GM13976 (cell line): ENCODE data around the gene RPL3.

Experiments
- DNase-seq: peaks from one replicate; pipeline ENCODE4 v3.0.0; 2012; ENCODE audit warnings: low spot score
- CTCF ChIP-seq: IDR thresholded peaks from 2 replicates; pipeline ENCODE4 v1.5.1; 2012; ENCODE audit warnings: borderline replicate concordance, mild to moderate bottlenecking; ENCODE audit not compliant: insufficient read depth; ENCODE audit errors: extremely low read depth, missing control alignments, control extremely low read depth
- in situ Hi-C: fragments of 300-500 bp; cut with MboI; formaldehyde crosslinking; loops from one replicate; pipeline ENCODE4 v1.12.0; 2022; ENCODE audit warnings: low sequenced_read_pairs, mixed read lengths, inconsistent platforms; ENCODE audit not compliant: unreplicated experiment

The RPL3 gene

GRCh38 chr22:39293766-39294368 lies 25.6 kb downstream of the RPL3 start:
- no peak for TF ChIP-seq CTCF
- in situ Hi-C loops = no loop called here
- DNase-seq = no peak

- no peak for TF ChIP-seq CTCF
- DNase-seq = no peak
- in situ Hi-C loops = no loop called here
Observed at GRCh38 chr22:39292561-39293074, 26.8 kb downstream of the RPL3 start.

GRCh38 chr22:39292031-39292462 lies 27.4 kb downstream of the RPL3 start:
- DNase-seq = no peak
- TF ChIP-seq CTCF = no peak
- in situ Hi-C loops = no loop called here

GRCh38 chr22:39291523-39291922 lies 27.9 kb downstream of the RPL3 start:
- TF ChIP-seq CTCF = no peak
- in situ Hi-C loops = no loop called here
- no peak for DNase-seq

GRCh38 chr22:39290724-39291161 lies 28.7 kb downstream of the RPL3 start:
- no peak for TF ChIP-seq CTCF
- DNase-seq = no peak
- in situ Hi-C loops = no loop called here

GRCh38 chr22:39289975-39290720 lies 29.3 kb downstream of the RPL3 start:
- no peak for TF ChIP-seq CTCF
- DNase-seq = no peak
- in situ Hi-C loops = no loop called here
